ENCODE data around the gene TMEM80.

The TMEM80 gene

GRCh38 chr11:702462-703461, 7.1 kb downstream of the TMEM80 start:
- peak; percentile 39 to 71 for DNase-seq

DNA sequence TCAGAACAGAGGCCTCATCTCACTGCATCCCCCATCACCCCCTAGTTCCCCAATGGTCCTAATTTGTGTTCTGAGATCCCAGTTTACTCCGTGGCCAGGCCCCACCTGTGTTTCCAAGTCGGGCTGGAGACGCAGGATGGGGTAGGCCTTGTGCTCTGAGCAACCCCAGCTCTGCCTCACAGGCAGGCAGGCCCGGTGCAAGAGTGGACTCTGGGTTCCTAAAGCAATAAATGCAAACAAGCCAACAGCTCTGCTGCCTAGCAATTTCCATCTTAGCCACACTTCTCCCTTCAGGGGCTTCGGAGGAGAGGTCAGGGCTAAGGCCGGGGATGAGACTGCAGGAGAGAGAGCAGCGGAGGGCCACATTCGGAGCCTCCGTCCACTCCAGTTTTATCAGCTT, 7.9 kb downstream of the TMEM80 start:
- no peak for DNase-seq

DNA sequence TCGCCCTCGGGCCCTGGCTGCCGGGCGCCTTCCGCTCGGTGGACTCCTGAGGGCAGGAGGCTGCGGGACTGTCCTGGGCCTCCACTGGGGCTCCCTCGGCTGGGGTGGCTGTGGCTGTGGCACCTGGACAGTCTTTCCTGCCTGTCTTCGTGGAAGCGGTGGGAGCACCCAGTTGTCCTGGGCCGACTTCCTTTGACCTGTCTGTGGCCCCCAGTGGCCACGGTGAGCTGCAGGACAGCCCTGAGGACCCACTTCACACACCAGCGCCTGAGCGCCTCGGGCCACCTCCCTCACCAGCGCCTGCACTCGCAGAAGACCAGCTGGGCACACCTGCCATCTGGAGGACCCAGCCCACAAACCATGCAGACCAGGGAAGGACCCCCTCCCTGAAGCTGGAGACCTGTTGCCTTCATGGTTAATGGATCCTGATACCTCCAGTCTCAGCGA, 8.6 kb downstream of the TMEM80 start:
- DNase-seq, result no peak

DNA sequence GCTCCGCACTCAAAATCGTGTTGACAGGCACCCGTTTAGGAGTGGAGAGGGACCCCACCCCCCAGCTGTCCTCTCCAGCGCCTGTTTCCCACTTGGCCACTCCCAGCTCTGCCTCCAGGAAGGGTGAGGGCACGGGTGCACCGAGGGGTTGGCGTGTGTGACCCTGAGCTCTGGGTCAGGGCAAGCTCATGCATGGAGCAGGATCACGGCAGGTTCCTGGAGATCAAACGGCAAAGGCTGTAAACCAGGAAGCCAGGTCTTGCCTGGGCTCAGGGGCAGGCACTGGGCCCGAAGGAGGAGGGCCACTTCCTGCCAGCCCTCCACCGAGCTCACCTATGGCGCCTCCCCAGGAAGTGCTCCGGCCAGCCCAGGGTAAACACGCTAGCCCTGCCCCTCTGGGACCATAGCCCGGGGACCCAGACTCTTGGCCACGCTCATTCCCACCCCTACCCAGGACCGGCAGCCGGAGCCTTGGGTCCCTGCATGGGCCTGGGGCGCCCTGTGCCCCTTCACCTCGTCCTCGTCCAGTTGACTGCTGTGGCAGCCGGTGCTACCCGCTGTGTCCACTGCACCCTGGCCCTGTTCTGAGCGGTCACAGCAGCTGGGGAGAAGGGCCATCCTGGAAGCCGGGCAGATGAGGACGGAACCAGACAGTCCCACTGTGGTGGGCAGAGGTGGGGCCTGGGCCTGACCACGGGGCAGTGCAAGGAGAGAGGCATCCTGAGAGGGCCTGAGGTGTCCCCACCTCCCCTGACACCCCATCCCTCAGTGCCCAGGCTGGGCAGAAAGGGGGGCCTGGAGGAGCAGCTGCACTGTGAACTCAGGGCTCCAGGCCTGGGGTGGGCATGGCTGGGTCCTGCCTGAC, 9.4 kb downstream of the TMEM80 start:
- no peak for DNase-seq

DNA sequence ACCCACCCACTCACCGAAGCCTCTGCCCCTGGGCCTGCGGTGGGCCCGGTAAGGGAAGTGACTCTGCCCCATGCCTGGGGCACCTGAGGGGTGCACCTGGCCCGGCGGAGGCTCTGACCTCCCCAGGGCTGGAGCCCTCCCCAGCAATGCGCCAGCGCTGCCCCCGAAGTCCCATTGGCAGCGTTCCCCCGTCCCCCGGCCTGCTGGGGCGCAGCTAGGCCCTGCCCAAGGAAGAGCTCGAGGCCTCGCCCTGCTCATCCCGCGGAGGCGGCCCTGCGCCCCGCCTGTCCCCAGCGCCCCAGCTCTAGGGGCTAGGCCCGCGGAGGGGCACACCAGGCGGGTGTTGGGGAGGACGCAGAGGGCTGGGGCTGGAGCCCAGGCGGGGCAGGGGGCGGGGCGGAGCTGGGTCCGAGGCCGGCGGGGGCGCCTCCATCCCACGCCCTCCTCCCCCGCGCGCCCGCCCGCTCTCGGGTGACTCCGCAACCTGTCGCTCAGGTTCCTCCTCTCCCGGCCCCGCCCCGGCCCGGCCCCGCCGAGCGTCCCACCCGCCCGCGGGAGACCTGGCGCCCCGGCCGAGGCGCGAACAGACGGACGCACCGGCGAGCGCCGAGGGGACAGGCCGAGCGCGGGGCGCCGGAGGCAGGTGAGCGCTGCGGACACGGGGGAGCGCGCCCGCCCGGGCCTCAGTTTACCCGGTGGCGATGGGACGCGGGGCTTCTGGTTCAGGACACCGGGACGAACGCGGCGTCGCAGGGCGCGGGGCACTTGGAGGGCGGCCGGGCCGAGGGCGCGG, 10.2 kb downstream of the TMEM80 start, which contains the start of gene EPS8L2:
TSS of gene EPS8L2 (plus strand) at position 586 of the 793 bp plus-strand sequence. CDS start 3,177 bp downstream, outside the sequence.
- no peak for DNase-seq

- DNase-seq, result peak; percentile 22 to 67
Observed at GRCh38 chr11:706439-706956, 10.9 kb downstream of the TMEM80 start.

GRCh38 chr11:706957-707816, 11.6 kb downstream of the TMEM80 start:
- no peak for DNase-seq

GRCh38 chr11:707817-708420, 12.3 kb downstream of the TMEM80 start:
- DNase-seq, result no peak

GRCh38 chr11:708511-708910, 12.9 kb downstream of the TMEM80 start:
- DNase-seq, result no peak

DNA sequence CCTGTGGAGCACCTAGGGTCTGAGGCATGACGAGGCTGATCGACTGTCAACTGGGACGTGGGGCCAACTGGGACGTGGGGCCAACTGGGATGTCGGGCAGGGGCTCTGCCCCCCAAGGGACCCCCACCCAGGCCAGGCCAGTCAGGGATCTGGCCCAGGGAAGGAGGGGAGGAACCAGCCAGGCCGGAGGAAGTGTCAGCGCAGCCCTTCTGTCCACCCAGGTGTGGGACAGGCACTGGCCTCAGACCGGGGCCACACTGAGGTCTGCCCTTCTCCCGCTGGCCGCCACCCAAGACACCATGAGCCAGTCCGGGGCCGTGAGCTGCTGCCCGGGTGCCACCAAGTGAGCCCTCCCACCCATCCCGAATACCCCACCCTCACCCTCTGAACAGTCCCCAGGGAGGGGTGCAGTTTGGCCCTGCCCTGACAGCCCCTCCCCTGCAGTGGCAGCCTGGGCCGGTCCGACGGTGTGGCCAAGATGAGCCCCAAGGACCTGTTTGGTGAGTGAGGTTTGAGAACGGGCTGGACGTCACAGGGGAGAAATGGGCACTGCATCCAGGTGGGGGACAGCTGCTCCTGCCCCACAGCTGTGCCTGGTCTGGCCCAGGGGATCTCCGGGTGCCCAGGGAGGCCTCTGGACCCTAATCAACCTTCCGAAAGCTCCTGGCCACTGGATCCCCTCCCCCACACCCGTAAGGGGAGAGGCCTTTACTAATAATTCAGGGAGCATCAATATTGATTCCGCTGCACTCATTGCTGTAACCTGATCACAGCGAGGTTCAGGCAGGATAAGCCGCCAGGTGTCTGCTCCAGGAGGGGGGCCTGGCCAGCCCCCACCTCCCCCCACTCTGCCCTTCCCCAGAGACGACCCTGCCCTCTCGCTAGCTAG, 13.7 kb downstream of the TMEM80 start:
- DNase-seq, result no peak

- no peak for DNase-seq
Observed at GRCh38 chr11:714436-714835, 18.8 kb downstream of the TMEM80 start.

DNA sequence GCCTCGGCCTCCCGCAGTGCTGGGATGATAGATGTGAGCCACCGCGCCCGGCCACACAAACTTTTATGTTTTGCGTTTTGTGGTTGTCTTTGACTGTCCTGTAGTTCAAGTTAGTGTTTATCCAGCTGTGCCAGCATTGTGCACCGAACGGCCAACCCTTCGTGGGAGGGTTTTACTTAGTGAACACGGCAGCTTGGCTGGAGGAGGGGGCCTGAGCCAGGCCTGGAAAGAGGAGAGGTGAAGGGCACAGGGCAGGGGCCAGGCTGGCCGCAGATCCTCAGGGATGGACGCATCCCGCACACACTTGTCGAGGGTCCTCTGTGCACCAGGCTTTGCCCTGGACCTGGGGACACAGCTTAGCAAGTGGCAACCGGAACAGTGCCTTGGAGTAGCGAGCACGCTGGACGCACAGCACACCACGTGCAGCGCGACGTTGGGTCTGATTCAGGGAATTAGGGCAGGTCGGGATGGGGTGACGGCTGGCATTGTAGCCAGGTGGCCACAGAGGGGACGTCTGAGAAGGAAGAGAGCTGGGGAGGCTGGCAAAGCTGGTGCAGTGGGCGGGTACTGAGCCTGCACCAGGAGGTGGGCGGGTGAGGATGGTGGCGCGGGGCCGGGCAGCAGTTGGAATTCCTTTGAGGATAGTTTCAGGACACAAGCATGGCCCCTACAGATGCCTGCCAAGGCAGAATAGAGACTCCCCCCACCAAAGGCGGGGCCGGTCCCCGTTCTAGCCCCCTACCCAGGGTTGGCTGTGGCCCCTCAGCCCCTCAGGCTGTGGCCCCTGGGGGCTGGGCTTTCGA, 23.8 kb downstream of the TMEM80 start:
- no peak for DNase-seq

DNA sequence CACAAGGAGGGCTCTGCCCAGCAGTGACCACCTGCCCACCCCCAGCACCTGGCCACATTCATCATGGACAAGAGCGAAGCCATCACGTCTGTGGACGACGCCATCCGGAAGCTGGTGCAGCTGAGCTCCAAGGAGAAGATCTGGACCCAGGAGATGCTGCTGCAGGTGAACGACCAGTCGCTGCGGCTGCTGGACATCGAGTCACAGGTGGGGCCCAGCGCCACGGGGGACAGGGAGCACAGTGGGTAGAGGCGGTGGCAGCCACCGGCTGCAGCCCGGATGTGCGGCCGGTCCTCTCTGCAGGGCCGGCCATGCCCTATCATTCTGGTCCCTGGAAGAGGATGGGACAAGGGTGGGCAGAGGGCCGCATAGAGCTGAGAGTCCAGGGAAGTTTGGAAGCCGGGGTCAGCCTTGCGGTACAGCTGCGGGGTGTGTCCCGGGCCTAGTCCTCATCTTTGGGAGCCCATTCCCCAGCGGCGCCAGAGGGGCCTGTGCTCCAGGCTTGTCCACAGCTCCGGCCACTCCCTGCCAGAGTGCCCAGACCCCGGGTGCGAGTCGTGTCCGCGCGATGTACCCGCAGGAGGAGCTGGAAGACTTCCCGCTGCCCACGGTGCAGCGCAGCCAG, 24.5 kb downstream of the TMEM80 start:
- no peak for DNase-seq

- DNase-seq, result no peak
Observed at GRCh38 chr11:720642-721246, 25.1 kb downstream of the TMEM80 start.

DNA sequence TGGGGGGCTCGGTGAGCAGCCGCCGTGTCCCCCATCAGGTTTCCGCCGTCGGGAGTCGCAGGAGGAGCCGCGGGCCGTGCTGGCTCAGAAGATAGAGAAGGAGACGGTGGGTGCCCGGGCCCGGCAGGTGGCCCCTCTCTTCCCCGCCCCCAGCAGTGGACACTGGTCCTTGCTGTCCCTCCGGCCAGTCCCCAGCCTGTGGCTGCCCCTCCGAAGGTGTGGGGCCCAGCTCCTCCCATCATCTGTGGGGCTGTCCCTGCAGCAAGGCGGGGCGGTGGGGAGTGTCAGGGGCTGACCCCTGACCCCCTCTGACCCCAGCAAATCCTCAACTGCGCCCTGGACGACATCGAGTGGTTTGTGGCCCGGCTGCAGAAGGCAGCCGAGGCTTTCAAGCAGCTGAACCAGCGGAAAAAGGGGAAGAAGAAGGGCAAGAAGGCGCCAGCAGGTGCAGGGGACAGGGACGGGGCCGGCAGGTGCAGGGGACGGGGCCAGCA, 25.7 kb downstream of the TMEM80 start:
- no peak for DNase-seq

- DNase-seq, result peak in 1 of 2 donors; percentile 44
Observed at GRCh38 chr11:721741-722345, 26.2 kb downstream of the TMEM80 start.

DNA sequence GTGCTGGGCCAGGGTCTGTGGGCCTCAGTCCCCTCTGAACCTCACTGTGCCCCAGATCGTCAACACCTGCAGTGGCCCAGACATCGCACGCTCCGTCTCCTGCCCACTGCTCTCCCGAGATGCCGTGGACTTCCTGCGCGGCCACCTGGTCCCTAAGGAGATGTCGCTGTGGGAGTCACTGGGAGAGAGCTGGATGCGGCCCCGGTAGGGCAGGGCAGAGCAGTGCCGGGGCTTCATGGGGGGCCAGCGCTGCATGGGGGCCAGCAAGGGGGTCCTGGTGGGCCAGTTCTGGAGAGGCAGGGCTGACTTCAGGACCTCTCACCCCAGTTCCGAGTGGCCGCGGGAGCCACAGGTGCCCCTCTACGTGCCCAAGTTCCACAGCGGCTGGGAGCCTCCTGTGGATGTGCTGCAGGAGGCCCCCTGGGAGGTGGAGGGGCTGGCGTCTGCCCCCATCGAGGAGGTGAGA, 26.8 kb downstream of the TMEM80 start:
- no peak for DNase-seq
